HepG2 (cell line): ENCODE measurements around the gene CTIF. TPM values are rescaled to one million over a fixed set of nuclear protein-coding genes. Genes with fewer than 3 reads are reported as not detected.

Experiments used
- ATAC-seq: fragments of 200-7000 bp; cut with Tn5 transposase; 3 replicates; pipeline ENCODE4 v1.9.1; 2020; ENCODE audit warnings: mild to moderate bottlenecking, moderate library complexity
- BruUV-seq: library from RNA; stranded (reverse); fragments of 400-500 nt; replicated peaks from 2 replicates; lab custom pipeline; 2021; lab: Mats Ljungman, UMichigan
- CTCF ChIA-PET: fragments of 300-600 bp; formaldehyde crosslinking; extraction: SDS; loops from one replicate; lab custom pipeline; 2021; ENCODE audit warnings: low total read pairs, inconsistent platforms, low intra/inter-chr PET ratio; lab: Yijun Ruan, JAX
- POLR2A ChIA-PET: fragments of 350-600 bp; sonication (Branson Sonifier 250); formaldehyde crosslinking; loops from one replicate; lab custom pipeline; 2020; ENCODE audit warnings: antibody characterized with exemption, inconsistent platforms; lab: Yijun Ruan, JAX
- DNase-seq: peaks from one replicate; pipeline ENCODE4 v3.0.0-alpha.2; 2015; ENCODE audit warnings: low spot score
- FAIRE-seq: peaks from 3 replicates; lab custom pipeline; 2011; peaks lifted over from hg19 to GRCh38; lab: Jason Lieb, UNC
- H2AFZ ChIP-seq: one replicate; pipeline ENCODE4 v1.6.1; 2011; ENCODE audit warnings: low read length, inconsistent platforms
- H3K27ac ChIP-seq: fragments of 300-600 bp; 3 replicates; pipeline ENCODE4 v1.8.0; 2011; ENCODE audit warnings: mixed run types, mild to moderate bottlenecking, mixed read lengths, low read length, inconsistent platforms; ENCODE audit not compliant: insufficient read depth; ENCODE audit errors: extremely low read length
- H3K27me3 ChIP-seq, 2 experiments: fragments of 200-600 bp in 1 of 2; 2 replicates in 1 of 2; 3 replicates in 1 of 2; pipeline versions ENCODE4 v1.6.0 to v1.8.0; 2011; ENCODE audit warnings: low read length in 2 of 2, mild to moderate bottlenecking in 2 of 2, moderate library complexity in 2 of 2, inconsistent platforms in 1 of 2; ENCODE audit not compliant: insufficient read depth in 2 of 2, control insufficient read depth in 1 of 2
- H3K36me3 ChIP-seq, 2 experiments: fragments of 200-600 bp in 1 of 2; replicated peaks in 1 of 2; 2 replicates in 1 of 2; 3 replicates in 1 of 2; pipeline versions ENCODE4 v1.5.1 to v1.8.0; 2011; ENCODE audit warnings: low read length in 2 of 2, inconsistent platforms in 1 of 2; ENCODE audit not compliant: insufficient read depth in 2 of 2, control insufficient read depth in 1 of 2
- H3K4me1 ChIP-seq: 2 replicates; pipeline ENCODE4 v1.5.1; 2012; ENCODE audit warnings: low read length, inconsistent platforms; ENCODE audit not compliant: insufficient read depth
- H3K4me2 ChIP-seq: 2 replicates; pipeline ENCODE4 v1.6.0; 2011; ENCODE audit warnings: low read depth, low read length, inconsistent platforms
- H3K4me3 ChIP-seq, 3 experiments: fragments of 200-600 bp in 1 of 3; sonication (generic), shearing (Covaris generic) in 1 of 3; replicated peaks in 1 of 3; 2 replicates each; pipeline ENCODE4 v1.5.1; 2011 to 2016; ENCODE audit warnings: low read length in 3 of 3, inconsistent platforms in 2 of 3, low read depth in 2 of 3, mild to moderate bottlenecking in 2 of 3, control low read depth in 1 of 3, mixed read lengths in 1 of 3; ENCODE audit not compliant: insufficient read depth in 1 of 3
- H3K79me2 ChIP-seq: one replicate; pipeline ENCODE4 v1.6.1; 2011; ENCODE audit warnings: low read length, inconsistent platforms; ENCODE audit not compliant: insufficient read depth
- H3K9ac ChIP-seq: 2 replicates; pipeline ENCODE4 v1.6.0; 2011; ENCODE audit warnings: mild to moderate bottlenecking, low read depth, low read length, inconsistent platforms; ENCODE audit not compliant: insufficient read depth
- H3K9me3 ChIP-seq: 2 replicates; pipeline ENCODE4 v1.5.1; 2012; ENCODE audit warnings: mild to moderate bottlenecking, low read length
- H4K20me1 ChIP-seq: 2 replicates; pipeline ENCODE4 v1.6.0; 2011; ENCODE audit warnings: inconsistent platforms, mild to moderate bottlenecking, low read length, moderate library complexity; ENCODE audit not compliant: insufficient read depth
- AFF4 ChIP-seq: sonication (generic); formaldehyde crosslinking; IDR thresholded peaks from 2 replicates; pipeline ENCODE4 v1.4.0; 2020; ENCODE audit warnings: missing genetic modification reagents
- CCDC6 ChIP-seq: sonication (generic); formaldehyde crosslinking; IDR thresholded peaks from 2 replicates; pipeline ENCODE4 v1.8.1; 2022; ENCODE audit warnings: mild to moderate bottlenecking, missing genetic modification reagents, moderate library complexity
- ISL2 ChIP-seq: sonication (generic); formaldehyde crosslinking; IDR thresholded peaks from 2 replicates; pipeline ENCODE4 v1.5.0; 2020; ENCODE audit warnings: missing genetic modification reagents
- LCORL ChIP-seq, 2 experiments: fragments of 450-650 bp in 1 of 2; sonication (generic) in 1 of 2; formaldehyde crosslinking in 1 of 2; IDR thresholded peaks; 2 replicates each; pipeline versions ENCODE4 v1.5.0 to v1.6.1; 2017 to 2020; ENCODE audit warnings: antibody characterized with exemption in 1 of 2, missing genetic modification reagents in 1 of 2
- NR2F6 ChIP-seq, 2 experiments: IDR thresholded peaks; 2 replicates each; pipeline ENCODE4 v1.6.1; 2016; ENCODE audit warnings: antibody characterized with exemption in 1 of 2, mild to moderate bottlenecking in 1 of 2
- ZBTB34 ChIP-seq: sonication (generic); formaldehyde crosslinking; IDR thresholded peaks from 2 replicates; pipeline ENCODE4 v1.8.0; 2022; ENCODE audit warnings: mild to moderate bottlenecking, missing genetic modification reagents
- ZNF12 ChIP-seq: sonication (generic); formaldehyde crosslinking; IDR thresholded peaks from 2 replicates; pipeline ENCODE4 v1.5.0; 2020; ENCODE audit warnings: missing genetic modification reagents
- ZNF263 ChIP-seq: sonication (generic); formaldehyde crosslinking; IDR thresholded peaks from 2 replicates; pipeline ENCODE4 v1.4.0; 2020; ENCODE audit warnings: missing genetic modification reagents
- ZNF333 ChIP-seq: sonication (generic); formaldehyde crosslinking; IDR thresholded peaks from 2 replicates; pipeline ENCODE4 v1.4.0; 2020; ENCODE audit warnings: mild to moderate bottlenecking, missing genetic modification reagents, borderline replicate concordance
- ZNF335 ChIP-seq: sonication (generic); formaldehyde crosslinking; IDR thresholded peaks from 2 replicates; pipeline ENCODE4 v1.4.0; 2020; ENCODE audit warnings: missing genetic modification reagents
- ZNF580 ChIP-seq: IDR thresholded peaks from 2 replicates; pipeline ENCODE4 v1.6.1; 2016; ENCODE audit warnings: low read depth, borderline replicate concordance
- ZNF768 ChIP-seq: sonication (generic); formaldehyde crosslinking; IDR thresholded peaks from 2 replicates; pipeline ENCODE4 v1.4.0; 2020; ENCODE audit warnings: missing genetic modification reagents
- ZNF879 ChIP-seq: sonication (generic); formaldehyde crosslinking; IDR thresholded peaks from 2 replicates; pipeline ENCODE4 v1.8.1; 2023; ENCODE audit warnings: missing genetic modification reagents
- WGBS: methylation state at CpG from one replicate; pipeline ENCODE4 v1.1.6; 2017; ENCODE audit warnings: low lambda C conversion rate; 5-methylcytosine and 5-hydroxymethylcytosine counted together
- in situ Hi-C: cut with HindIII; loops from 2 replicates; pipeline ENCODE4 v1.10.0; 2017; ENCODE audit warnings: low pct_unique_long_range_greater_than_20kb; ENCODE audit not compliant: extremely low pct_ligation_motif_present
- intact Hi-C: fragments of 100-400 bp; cut with micrococcal nuclease; formaldehyde crosslinking; loops from one replicate; pipeline ENCODE4 v1.10.0; 2022; ENCODE audit not compliant: unreplicated experiment
- polyA plus RNA-seq, 8 experiments: library from polyadenylated mRNA; depleted of rRNA in 3 of 8; stranded (reverse) in 7 of 8; unstranded in 1 of 8; fragments of >200 nt; fragmentation: Illumina TruSeq in 4 of 8; extraction: Trizol in 4 of 8; gene quantifications; 2 replicates each; pipeline versions ENCODE4 v1.2.1 to v1.2.3, GENCODE V29; 2011 to 2016; ENCODE audit warnings: low read depth in 4 of 8, missing spikeins in 1 of 8, mixed read lengths in 1 of 8; ENCODE audit not compliant: insufficient read depth in 1 of 8
- total RNA-seq, 5 experiments: library from RNA; depleted of rRNA; stranded (reverse); fragments of >200 nt; fragmentation: Illumina TruSeq; extraction: Trizol; gene quantifications; 2 replicates each; pipeline ENCODE4 v1.2.3, GENCODE V29; 2016; ENCODE audit warnings: low read depth in 1 of 5

Gene CTIF
- total and polyA plus RNA-seq, 2 of the 13 experiments (the other 11 are each of a cell fraction or from before 2014, with no cell fraction given) = 18.2 to 28.0 TPM

GRCh38 chr18:48740851-48741485, 202.1 kb downstream of the CTIF start:
- in situ Hi-C loops = no loop called here
- H3K4me2 ChIP-seq = no peak overlapping the region
- 100% methylated on average over 5 of the region's 6 CpGs for WGBS
- no peak for FAIRE-seq
- intact Hi-C loops = no loop called here
- POLR2A ChIA-PET = no interaction called here
- peaks cover 0 to 7% of the 10 kb centered on the region in 2 experiments; a peak in 1 of 5 replicates for H3K36me3 ChIP-seq
- CTCF ChIA-PET = no interaction called here
- no peak for DNase-seq
- no peaks in the 10 kb centered on the region for H3K9me3 ChIP-seq
- H3K9ac ChIP-seq = no peak overlapping the region
- no peak overlapping the region for H3K27ac ChIP-seq
- peaks cover 9% of the 10 kb centered on the region; the same call in 1 of the 2 replicates for H3K4me1 ChIP-seq
- no peaks in the 10 kb centered on the region for H4K20me1 ChIP-seq
- no peaks in the 10 kb centered on the region for H3K27me3 ChIP-seq
- H2AFZ ChIP-seq = no peak overlapping the region
- no peaks in the 10 kb centered on the region for H3K79me2 ChIP-seq
- TF ChIP-seq ZNF263 (CRISPR knock-in tag) (no peak), ZNF768 (CRISPR knock-in tag) (peak; percentile 53; the same call in 1 of the 2 replicates)
- BruUV-seq = no TSS peak
- no peak for ATAC-seq
- no peak overlapping the region for H3K4me3 ChIP-seq

GRCh38 chr18:48741866-48742265, 203.0 kb downstream of the CTIF start:
- Histone ChIP-seq H3K27me3 (no peaks in the 10 kb centered on the region), H3K9ac (no peak overlapping the region), H3K4me1 (peaks cover 9% of the 10 kb centered on the region; the same call in 1 of the 2 replicates), H4K20me1 (no peaks in the 10 kb centered on the region), H2AFZ (no peak overlapping the region), H3K9me3 (no peaks in the 10 kb centered on the region), H3K27ac (no peak overlapping the region), H3K4me2 (no peak overlapping the region), H3K4me3 (no peak overlapping the region), H3K79me2 (no peaks in the 10 kb centered on the region), H3K36me3 (0 out of 5 replicates have a peak, but pooled peaks cover 0 to 7% of the 10 kb centered on the region in 2 experiments)
- no peak for DNase-seq
- no TSS peak for BruUV-seq
- in situ Hi-C loops = no loop called here
- ATAC-seq = no peak
- WGBS = 97% methylated on average over 6 of the region's 6 CpGs
- POLR2A ChIA-PET = no interaction called here
- FAIRE-seq = no peak
- CTCF ChIA-PET = no interaction called here
- intact Hi-C loops = no loop called here
- TF ChIP-seq LCORL (IDR thresholded peaks at IDR 0.05) = no peak
- no peak for TF ChIP-seq LCORL (CRISPR knock-in tag; IDR thresholded peaks at IDR 0.05)
- no peak for TF ChIP-seq ZBTB34 (CRISPR knock-in tag)
- TF ChIP-seq AFF4 (CRISPR knock-in tag) = no peak
- TF ChIP-seq NR2F6 (IDR thresholded peaks at IDR 0.05) = no peak
- TF ChIP-seq NR2F6 (CRISPR knock-in tag; IDR thresholded peaks at IDR 0.05) = no peak
- TF ChIP-seq ISL2 (CRISPR knock-in tag) = no peak
- TF ChIP-seq ZNF879 (CRISPR knock-in tag) = no peak
- no peak for TF ChIP-seq ZNF580 (CRISPR knock-in tag)
- TF ChIP-seq ZNF12 (CRISPR knock-in tag) = no peak
- no peak for TF ChIP-seq ZNF333 (CRISPR knock-in tag)
- no peak for TF ChIP-seq CCDC6 (CRISPR knock-in tag)
- no peak for TF ChIP-seq ZNF335 (CRISPR knock-in tag)
